ENCODE data around the gene DCLK1.

GRCh38 chr13:35841060-35841521 is 290.1 kb downstream of the DCLK1 start:
- TF ChIP-seq POLR2AphosphoS5 (IDR thresholded peaks at IDR 0.05; ENCODE audit: low read depth, low read length) (no peak), TAF1 (IDR thresholded peaks at IDR 0.05; ENCODE audit: borderline replicate concordance, insufficient read depth, low read length) (no peak), FOXP2 (optimal IDR thresholded peaks at IDR 0.05; ENCODE audit: borderline replicate concordance, extremely low read depth, extremely low read length, insufficient read depth) (no peak), SIN3A (IDR thresholded peaks at IDR 0.05; ENCODE audit: borderline replicate concordance, insufficient read depth, low read length) (no peak), REST (IDR thresholded peaks at IDR 0.05; ENCODE audit: insufficient read depth in 1 of 2, low read depth in 2 of 2, low read length in 2 of 2) (no peak)
